ENCODE data around the gene DUSP6.

DUSP6 gene

GRCh38 chr12:89389755-89390661 is 37.7 kb upstream of the DUSP6 start:
- Histone ChIP-seq H3K36me3 (ENCODE audit: control insufficient read depth, insufficient read depth, low read length) (no peaks in the 10 kb centered on the region), H2AFZ (peak overlapping the region; percentile 25), H3K27me3 (ENCODE audit: control insufficient read depth, insufficient read depth, low read length) (no peaks in the 10 kb centered on the region), H3K4me3 (ENCODE audit: low read depth, low read length) (no peak overlapping the region), H3K27ac (no peak overlapping the region), H3K4me1 (peaks cover 20% of the 10 kb centered on the region), H3K79me2 (no peaks in the 10 kb centered on the region), H3K9me3 (ENCODE audit: control insufficient read depth, low read length) (no peaks in the 10 kb centered on the region), H3K4me2 (ENCODE audit: low read length) (no peak overlapping the region), H3K9ac (no peak overlapping the region)
- TF ChIP-seq, protein P1, sequence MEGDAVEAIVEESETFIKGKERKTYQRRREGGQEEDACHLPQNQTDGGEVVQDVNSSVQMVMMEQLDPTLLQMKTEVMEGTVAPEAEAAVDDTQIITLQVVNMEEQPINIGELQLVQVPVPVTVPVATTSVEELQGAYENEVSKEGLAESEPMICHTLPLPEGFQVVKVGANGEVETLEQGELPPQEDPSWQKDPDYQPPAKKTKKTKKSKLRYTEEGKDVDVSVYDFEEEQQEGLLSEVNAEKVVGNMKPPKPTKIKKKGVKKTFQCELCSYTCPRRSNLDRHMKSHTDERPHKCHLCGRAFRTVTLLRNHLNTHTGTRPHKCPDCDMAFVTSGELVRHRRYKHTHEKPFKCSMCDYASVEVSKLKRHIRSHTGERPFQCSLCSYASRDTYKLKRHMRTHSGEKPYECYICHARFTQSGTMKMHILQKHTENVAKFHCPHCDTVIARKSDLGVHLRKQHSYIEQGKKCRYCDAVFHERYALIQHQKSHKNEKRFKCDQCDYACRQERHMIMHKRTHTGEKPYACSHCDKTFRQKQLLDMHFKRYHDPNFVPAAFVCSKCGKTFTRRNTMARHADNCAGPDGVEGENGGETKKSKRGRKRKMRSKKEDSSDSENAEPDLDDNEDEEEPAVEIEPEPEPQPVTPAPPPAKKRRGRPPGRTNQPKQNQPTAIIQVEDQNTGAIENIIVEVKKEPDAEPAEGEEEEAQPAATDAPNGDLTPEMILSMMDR (IDR thresholded peaks at IDR 0.05): no peak

DNA sequence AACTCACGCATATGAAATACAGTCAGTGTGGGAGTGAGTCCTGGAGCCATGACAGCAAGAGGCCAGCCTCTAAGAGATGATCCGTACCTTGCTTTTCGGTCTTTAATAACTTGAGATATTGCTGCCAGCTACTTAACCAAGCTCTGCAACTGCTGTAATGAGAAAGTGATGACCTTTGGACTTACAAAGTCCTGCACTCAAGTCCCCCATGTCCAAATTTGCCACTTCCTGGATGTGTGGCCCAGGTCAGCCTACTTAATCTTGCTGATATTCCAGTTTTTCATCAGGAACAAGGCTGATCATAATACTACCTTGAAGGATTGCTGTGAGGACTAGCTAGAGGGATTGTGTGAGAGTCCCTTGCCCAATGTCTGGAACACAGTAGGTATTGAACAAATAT is 33.8 kb upstream of the DUSP6 start:
- no peak overlapping the region for H3K4me3 ChIP-seq (ENCODE audit: low read depth, low read length)
- peak overlapping the region; percentile 47 for H2AFZ ChIP-seq
- no peak overlapping the region for H3K9ac ChIP-seq
- no peaks in the 10 kb centered on the region for H3K36me3 ChIP-seq (ENCODE audit: control insufficient read depth, insufficient read depth, low read length)
- H3K4me2 ChIP-seq (ENCODE audit: low read length): no peak overlapping the region
- no peak overlapping the region for H3K27ac ChIP-seq
- TF ChIP-seq, protein P1 (IDR thresholded peaks at IDR 0.05): no peak
- H3K79me2 ChIP-seq: no peaks in the 10 kb centered on the region
- no peaks in the 10 kb centered on the region for H3K9me3 ChIP-seq (ENCODE audit: control insufficient read depth, low read length)
- no peaks in the 10 kb centered on the region for H3K27me3 ChIP-seq (ENCODE audit: control insufficient read depth, insufficient read depth, low read length)
- peaks cover 30% of the 10 kb centered on the region for H3K4me1 ChIP-seq

GRCh38 chr12:89384807-89385206 is 32.5 kb upstream of the DUSP6 start:
- Histone ChIP-seq H3K9me3 (ENCODE audit: control insufficient read depth, low read length) (no peaks in the 10 kb centered on the region), H3K36me3 (ENCODE audit: control insufficient read depth, insufficient read depth, low read length) (no peaks in the 10 kb centered on the region), H3K9ac (no peak overlapping the region), H3K27me3 (ENCODE audit: control insufficient read depth, insufficient read depth, low read length) (no peaks in the 10 kb centered on the region), H3K79me2 (no peaks in the 10 kb centered on the region), H3K27ac (peak overlapping the region; percentile 60), H3K4me3 (ENCODE audit: low read depth, low read length) (no peak overlapping the region), H3K4me1 (peaks cover 20% of the 10 kb centered on the region), H2AFZ (peak overlapping the region; percentile 40), H3K4me2 (ENCODE audit: low read length) (no peak overlapping the region)
- TF ChIP-seq, protein P1 (IDR thresholded peaks at IDR 0.05): no peak

GRCh38 chr12:89384050-89384758 is 31.9 kb upstream of the DUSP6 start:
- H3K4me1 ChIP-seq: peaks cover 16% of the 10 kb centered on the region
- no peak overlapping the region for H3K4me2 ChIP-seq (ENCODE audit: low read length)
- no peaks in the 10 kb centered on the region for H3K9me3 ChIP-seq (ENCODE audit: control insufficient read depth, low read length)
- H3K79me2 ChIP-seq: no peaks in the 10 kb centered on the region
- TF ChIP-seq, protein P1 (IDR thresholded peaks at IDR 0.05): no peak
- peak overlapping the region; percentile 60 for H3K27ac ChIP-seq
- H2AFZ ChIP-seq: peak overlapping the region; percentile 40
- no peak overlapping the region for H3K9ac ChIP-seq
- H3K4me3 ChIP-seq (ENCODE audit: low read depth, low read length): no peak overlapping the region
- no peaks in the 10 kb centered on the region for H3K36me3 ChIP-seq (ENCODE audit: control insufficient read depth, insufficient read depth, low read length)
- H3K27me3 ChIP-seq (ENCODE audit: control insufficient read depth, insufficient read depth, low read length): no peaks in the 10 kb centered on the region

All from parathyroid adenoma (tissue), 2 donors.